ENCODE data around the gene MBNL2. TPM values are rescaled to one million over a fixed set of nuclear protein-coding genes. Genes with fewer than 3 reads are reported as not detected.

MBNL2 gene
- total RNA-seq, 1 donor from 2014 or later, result 67.6 TPM

- intact Hi-C loops (cut with DNase I), result no loop called here
- no peak for DNase-seq (ENCODE audit: low spot score)
Measured at GRCh38 chr13:97414392-97414791, 192.3 kb downstream of the MBNL2 start.

- intact Hi-C loops (cut with DNase I), result no loop called here
Measured at GRCh38 chr13:97417698-97418097, 195.6 kb downstream of the MBNL2 start.

GRCh38 chr13:97422118-97423054, 200.3 kb downstream of the MBNL2 start:
- no peak for DNase-seq (ENCODE audit: low spot score)
- intact Hi-C loops (cut with DNase I), result no loop called here

More at GRCh38 chr13:97417698-97418097, 195.6 kb downstream of the MBNL2 start:
- no peak for DNase-seq (ENCODE audit: low spot score)

- no peak for DNase-seq (ENCODE audit: low spot score)
Measured at GRCh38 chr13:97423300-97424045, 201.3 kb downstream of the MBNL2 start.

DNA sequence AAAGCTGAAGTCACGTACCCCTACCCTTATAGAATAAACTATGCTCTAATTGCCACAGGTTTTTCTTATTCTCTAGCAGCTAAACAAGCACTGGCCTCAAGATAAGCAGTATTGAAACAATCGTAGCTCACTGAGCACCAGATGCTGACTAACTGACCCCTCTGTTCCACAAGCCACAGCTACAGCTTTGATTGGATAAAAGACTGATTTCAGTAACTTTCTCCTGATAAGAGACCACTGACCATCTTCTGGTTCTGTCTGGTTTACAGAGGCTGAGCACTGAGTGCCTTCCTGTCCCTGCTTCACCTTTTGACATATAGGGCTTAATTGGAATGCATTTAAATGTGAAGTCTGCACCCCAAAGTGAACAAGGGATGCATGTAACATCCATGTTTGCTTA, 203.5 kb downstream of the MBNL2 start:
- DNase-seq (ENCODE audit: low spot score), result no peak
- intact Hi-C loops (cut with DNase I), result no loop called here

More at GRCh38 chr13:97423300-97424045, 201.3 kb downstream of the MBNL2 start:
- intact Hi-C loops (cut with DNase I), result no loop called here

DNA sequence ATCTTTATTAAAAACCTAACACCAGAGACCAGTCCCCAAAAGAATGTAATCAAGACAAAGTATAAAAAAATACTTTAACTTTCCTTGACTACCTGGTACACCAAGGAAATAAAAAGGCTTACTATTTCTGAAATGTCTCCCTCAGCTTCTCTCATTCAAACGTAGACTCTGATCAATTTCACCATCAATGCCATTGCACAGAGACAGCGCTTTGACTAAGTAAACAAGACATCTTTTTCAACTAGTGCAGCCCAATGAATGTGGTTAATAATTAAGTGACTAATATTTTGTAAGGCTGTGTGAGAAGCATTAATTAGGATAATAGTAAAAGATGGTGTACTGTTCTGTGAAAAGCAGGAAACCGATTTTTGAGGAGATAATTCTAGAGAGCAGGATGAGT, 204.6 kb downstream of the MBNL2 start:
- intact Hi-C loops (cut with DNase I), result no loop called here
- DNase-seq (ENCODE audit: low spot score), result no peak

- DNase-seq (ENCODE audit: low spot score), result no peak
- intact Hi-C loops (cut with DNase I), result loop anchor here (5.0 kb wide), 3 partner anchors 62 to 317 kb away; partner anchors contain the start of gene MBNL2
Measured at GRCh38 chr13:97429681-97430081, 207.5 kb downstream of the MBNL2 start.

DNA sequence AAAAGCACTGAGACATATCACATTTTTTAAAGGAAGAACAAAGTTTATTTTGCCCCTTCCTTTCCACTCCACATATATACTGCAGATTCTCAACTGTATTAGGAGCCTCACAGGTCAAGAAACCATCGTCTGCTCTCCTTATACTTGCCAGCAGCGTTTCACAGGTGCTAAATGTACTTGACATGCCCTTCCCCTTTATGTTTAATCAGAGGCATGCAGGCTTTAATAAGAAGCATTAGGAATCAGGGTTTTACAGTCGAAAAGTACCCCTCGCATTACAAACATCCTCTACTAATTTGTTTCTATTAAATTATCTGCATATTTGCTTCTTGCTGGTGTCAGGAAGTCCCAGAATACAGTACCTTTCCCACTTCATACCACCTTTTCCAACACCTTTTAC, 208.2 kb downstream of the MBNL2 start:
- intact Hi-C loops (cut with DNase I), result loop anchor here (5.0 kb wide), 3 partner anchors 63 to 318 kb away; partner anchors contain the start of gene MBNL2
- DNase-seq (ENCODE audit: low spot score), result no peak

GRCh38 chr13:97431171-97431764, 209.1 kb downstream of the MBNL2 start:
- intact Hi-C loops (cut with DNase I), result loop anchor here (5.0 kb wide), 3 partner anchors 64 to 319 kb away; partner anchors contain the start of gene MBNL2
- no peak for DNase-seq (ENCODE audit: low spot score)

DNA sequence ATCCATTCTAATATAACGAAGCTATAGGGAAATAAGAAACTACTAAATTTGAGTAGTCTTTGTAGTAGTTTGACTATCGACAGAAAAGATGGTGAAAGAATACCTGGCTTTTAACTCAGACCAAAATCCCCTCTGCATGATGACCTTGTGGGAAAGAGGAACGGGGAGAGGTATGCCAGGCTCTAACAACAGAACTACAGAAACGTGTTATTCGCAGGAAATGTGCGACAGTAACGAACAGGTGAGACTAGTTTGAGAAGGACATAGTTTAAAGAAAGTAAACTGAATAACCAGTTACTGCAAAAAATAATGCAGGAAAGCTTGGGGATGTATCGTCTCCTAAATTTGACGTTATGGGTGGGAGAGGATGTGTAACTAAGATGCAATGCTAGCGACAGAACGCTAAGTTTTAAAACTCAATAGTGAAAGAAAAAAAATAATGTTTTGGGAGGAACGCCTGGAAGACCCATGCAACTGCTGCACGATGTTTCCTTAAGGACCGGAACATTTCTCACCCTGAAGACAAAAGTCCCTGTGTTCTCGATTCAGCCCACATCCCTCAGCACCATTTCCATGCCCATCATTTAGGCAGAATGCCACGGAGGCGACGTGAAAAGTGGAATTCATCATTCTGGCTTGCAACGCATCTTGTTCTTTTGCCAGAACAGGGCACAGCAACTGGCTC, 210.2 kb downstream of the MBNL2 start:
- no peak for DNase-seq (ENCODE audit: low spot score)
- intact Hi-C loops (cut with DNase I), result loop anchor here (5.0 kb wide), 3 partner anchors 65 to 320 kb away; partner anchors contain the start of gene MBNL2

DNA sequence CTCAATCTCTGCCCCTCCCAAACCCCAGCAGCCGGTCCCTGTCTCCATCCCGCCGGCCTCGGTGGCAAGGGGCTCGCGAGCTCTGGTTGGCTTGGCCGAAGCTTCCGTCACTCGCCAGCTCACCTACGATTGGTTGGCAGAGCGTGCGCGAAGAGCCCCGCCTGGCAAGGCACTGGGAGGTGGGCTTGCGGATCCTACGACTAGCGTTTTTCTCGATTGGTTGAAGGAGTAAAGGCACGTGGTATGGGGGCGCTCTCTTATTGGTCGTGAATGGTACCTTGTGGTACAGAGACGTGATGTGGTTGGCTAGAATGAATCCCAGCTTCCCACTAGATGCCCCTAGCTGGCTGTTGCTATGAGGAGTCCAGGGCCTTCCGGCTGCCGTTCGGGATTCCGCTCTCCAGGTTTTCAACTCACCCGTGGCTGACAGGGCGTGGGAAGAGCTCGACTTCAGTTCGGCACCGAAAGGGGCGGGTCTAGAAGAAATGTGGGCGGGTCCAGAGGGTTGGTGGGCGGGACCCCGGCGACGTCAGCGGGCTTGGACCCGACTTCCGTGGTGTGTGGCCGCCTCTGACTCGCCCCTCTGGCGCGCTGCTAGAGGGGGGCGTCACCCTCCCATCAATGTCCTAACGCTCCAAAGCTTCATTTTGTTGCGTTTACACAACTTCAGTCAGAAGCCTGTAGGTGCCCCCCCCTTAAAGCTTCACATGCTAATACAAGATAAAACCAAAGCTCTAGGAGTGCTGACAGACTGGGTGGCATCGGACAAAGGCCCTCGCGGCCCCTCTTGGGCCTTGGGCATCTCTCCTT, 211.0 kb downstream of the MBNL2 start:
- DNase-seq (ENCODE audit: low spot score), result peak; percentile 99

DNA sequence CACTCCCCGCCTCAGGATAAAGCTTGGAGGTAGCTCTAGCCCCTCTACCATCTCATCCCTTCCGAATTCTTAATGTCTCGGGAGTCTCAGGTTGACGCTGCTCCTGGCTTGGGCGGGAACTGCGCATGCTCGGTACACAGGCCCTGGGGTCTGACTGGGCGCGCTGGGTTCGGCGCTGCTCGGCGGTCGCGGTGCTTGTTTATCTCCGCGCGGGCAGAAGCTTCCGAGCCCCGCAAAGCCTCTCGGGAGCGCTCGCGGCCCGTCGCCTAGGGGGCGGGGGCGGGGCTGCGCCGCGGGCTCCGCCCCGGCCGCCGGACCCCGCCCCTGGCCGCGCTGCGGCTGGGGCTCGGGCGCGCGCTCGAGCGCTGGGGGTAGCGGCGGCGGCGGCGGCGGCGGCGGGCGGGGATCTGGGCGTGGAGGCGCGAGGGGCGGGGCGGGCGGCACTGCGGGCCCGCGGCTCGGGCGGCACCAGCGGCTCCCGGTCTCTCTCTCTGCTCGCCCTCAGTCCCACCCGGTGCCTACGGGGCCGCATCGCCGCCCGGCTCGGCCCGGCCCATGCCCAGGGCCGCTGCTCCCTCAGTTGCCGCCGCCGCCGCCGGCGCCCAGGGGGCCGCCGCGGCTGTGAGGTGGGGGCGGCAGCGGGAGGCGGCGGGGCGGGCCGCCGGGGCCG, 211.7 kb downstream of the MBNL2 start, which contains the start of gene RAP2A:
RAP2A (plus strand) TSS at position 443 of the 670 bp plus-strand sequence. CDS start 302 bp downstream, outside the sequence.
- intact Hi-C loops (cut with DNase I), result loop anchor here (5.0 kb wide), 3 partner anchors 67 to 322 kb away; partner anchors contain the start of gene MBNL2
- peak; percentile 95 for DNase-seq (ENCODE audit: low spot score)

More for the DNA sequence above, 211.0 kb downstream of the MBNL2 start:
- intact Hi-C loops (cut with DNase I), result loop anchor here (5.0 kb wide), 3 partner anchors 66 to 321 kb away; partner anchors contain the start of gene MBNL2

DNA sequence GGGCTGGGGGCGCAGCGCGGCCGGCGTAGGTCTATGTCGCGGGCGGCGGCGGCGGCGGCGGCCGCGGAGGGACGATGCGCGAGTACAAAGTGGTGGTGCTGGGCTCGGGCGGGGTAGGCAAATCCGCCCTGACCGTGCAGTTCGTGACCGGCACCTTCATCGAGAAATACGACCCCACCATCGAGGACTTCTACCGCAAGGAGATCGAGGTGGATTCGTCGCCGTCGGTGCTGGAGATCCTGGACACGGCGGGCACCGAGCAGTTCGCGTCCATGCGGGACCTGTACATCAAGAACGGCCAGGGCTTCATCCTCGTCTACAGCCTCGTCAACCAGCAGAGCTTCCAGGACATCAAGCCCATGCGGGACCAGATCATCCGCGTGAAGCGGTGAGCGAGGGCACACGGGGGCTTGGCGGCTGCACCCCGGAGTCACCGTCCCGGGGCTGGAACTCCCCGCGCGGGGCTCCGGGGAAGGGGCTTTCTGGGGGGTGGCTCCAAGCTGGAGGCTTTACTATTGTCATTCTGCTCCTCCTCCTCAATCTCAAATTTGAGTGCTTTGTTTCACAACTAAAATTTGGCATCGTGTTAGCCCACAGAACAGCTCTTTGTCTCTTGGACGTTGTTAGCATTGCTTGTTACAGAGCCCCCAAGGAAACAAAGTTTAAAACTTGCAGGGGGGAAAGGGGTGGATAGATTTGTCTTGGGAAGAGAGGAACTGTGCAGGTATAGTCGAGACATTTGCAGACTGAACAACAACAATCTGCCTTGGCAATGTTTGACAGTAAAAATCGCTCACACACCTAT, 212.5 kb downstream of the MBNL2 start:
- peak; percentile 79 for DNase-seq (ENCODE audit: low spot score)
- intact Hi-C loops (cut with DNase I), result loop anchor here (5.0 kb wide), 4 partner anchors 67 to 322 kb away; partner anchors contain the start of gene MBNL2

DNA sequence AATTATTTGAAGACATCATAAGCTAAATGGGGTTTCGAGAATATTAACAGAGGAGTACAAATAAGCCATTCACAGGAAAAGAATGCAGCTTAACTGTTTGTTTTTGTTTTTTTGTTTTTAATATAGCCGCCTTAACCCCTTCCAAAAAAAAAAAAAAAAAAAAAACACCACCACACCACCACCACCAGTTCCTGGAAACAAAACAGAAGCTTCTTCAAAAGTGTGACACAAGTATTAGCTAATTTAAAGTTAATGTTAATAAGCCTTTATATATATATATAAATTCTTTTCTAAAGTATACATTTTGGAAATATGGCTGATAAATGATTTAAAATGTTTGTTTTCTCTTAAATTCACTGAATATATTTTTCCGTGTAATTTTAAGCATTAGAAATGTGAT, 213.2 kb downstream of the MBNL2 start:
- no peak for DNase-seq (ENCODE audit: low spot score)
- intact Hi-C loops (cut with DNase I), result loop anchor here (5.0 kb wide), 1 partner anchor 222 kb away; no protein-coding TSS in a partner anchor

- intact Hi-C loops (cut with DNase I), result loop anchor here (5.0 kb wide), 1 partner anchor 222 kb away; no protein-coding TSS in a partner anchor
- no peak for DNase-seq (ENCODE audit: low spot score)
Measured at GRCh38 chr13:97435794-97436193, 213.7 kb downstream of the MBNL2 start.

- intact Hi-C loops (cut with DNase I), result loop anchor here (5.0 kb wide), 1 partner anchor 220 kb away; no protein-coding TSS in a partner anchor
- DNase-seq (ENCODE audit: low spot score), result no peak
Measured at GRCh38 chr13:97436845-97437244, 214.7 kb downstream of the MBNL2 start.

Data from cardiac septum (tissue), 1 donor.